GM19395 (cell line): ENCODE measurements around the gene NFYC.
A peak's percentile ranks its signal among the peaks of the same experiment; 100 is the strongest.

Experiments
- ATAC-seq: cut with Tn5 transposase; IDR thresholded peaks from one replicate; pipeline ENCODE4 v1.9.1; 2021; ENCODE audit warnings: mild to moderate bottlenecking, moderate library complexity; ENCODE audit not compliant: unreplicated experiment

NFYC gene

DNA sequence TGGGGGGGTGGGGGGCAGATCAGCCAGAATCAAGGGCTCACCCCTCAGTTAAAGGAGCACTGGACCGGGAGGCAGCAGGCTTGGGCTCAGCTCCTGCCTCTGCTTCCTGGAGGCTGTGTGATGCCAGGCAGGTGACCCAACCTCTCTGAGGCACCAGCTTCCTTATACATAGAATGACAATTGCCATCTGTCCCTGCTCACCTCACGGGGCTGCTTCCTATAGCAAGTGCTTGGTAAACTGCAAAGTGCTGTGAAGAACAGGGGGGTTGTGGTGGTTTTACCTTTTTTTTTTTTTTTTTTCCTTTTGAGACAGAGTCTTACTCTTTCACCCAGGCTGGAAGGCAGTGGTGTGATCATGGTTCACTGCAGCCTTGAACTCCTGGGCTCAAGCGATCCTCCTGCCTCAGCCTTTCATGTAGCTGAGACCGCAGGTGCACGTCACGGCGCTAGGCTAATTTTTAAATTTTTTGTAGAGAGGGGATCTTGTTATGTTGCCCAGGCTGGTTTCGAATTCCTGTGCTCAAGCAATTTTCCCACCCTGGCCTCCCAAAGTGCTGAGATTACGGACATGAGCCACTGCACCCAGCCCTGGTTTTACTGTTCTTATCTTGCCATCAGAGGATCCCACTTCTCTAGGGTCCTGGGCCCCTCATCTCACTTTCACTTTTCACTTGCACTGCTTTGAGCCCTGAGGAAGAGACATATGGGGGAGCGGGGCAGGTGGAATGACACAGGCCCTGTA lies 103.6 kb downstream of the NFYC start:
- peak; percentile 57 for ATAC-seq

DNA sequence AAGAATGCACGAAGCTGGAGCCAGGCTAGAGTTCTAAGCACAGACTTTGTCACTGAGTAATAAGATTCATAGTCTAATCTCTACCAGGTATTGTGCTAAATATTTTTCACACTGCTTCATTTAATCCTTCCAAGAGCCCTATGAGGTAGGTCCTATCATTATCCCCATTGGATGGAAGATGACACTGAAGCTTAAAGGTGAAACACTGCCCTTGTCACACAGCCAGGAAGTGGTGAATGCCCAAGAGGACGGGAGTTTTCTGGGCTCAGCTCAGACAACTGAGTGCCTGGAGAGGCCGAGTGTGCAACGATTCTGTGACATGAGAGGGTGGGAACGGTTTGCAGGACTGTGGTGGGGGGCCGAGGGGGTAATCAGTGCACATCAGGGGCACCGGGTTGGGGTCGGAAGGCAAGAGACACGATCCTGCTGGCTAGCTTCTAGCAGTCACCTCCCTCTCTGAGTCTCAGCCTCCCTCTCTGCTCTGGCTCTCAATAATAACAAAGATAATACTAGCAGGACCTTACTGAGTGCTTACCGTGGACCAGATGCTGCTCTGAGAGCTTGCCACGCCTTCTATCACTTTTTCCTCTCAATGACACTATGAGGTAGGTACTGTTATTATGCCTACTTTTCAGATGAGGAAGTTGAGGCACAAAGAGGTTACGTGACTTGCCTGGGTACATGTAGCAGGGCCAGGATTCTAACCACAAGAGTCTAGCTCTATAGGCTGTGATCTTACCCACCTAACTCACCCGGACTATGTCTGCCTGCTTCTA lies 104.5 kb downstream of the NFYC start:
- peak; percentile 39 for ATAC-seq

DNA sequence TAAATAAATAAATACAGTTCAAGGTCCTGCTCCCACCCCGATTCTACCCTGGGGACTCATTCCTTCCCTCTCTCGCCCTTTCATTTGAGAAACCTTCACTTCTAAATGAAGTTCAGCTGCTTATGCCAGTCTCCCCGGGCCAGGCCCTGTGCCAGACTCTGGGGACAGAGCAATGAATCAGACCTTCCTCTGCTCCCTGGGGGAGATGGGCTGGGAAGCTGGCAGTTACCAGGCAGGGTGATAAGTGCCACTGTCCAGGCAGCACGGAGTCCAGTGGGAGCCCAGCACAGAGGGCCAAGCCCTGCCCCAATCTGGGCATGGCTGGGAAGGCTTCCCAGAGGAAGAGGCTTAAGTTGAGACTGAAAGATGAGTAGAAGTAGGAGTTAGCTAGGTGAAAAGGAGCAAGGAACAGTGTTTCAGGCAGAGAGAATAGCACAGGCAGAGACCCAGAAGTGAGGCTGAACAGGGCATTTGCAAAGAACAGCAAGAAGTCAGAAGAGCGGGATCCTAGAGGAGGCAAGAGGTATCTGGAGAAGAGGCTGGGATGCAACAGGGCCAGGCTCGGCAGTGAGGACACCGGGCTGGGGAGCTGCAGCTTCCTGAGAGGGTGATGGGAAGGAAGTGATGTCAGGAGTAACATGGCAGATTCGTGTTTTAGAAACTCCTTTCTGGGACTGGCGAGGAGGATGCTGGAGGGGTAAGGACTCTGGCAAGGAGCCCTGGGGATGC lies 105.6 kb downstream of the NFYC start:
- no peak for ATAC-seq

DNA sequence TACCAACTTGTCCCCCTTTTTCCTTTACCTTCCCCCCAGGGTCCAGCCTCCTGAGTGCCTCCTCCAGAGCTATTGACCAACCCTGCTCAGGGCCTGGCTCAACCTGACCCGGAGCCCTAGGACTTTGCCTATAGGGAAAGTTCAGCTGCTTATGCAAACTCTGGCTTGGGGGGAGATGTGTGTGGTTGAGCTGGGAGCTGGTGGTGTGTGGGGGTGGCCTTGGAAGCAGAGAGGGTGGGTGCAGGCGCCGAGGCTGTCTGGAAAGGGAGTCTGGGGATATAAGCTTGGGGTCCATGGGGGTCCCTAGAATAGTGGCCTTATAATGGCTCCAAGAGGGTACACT lies 106.1 kb downstream of the NFYC start:
- no peak for ATAC-seq

DNA sequence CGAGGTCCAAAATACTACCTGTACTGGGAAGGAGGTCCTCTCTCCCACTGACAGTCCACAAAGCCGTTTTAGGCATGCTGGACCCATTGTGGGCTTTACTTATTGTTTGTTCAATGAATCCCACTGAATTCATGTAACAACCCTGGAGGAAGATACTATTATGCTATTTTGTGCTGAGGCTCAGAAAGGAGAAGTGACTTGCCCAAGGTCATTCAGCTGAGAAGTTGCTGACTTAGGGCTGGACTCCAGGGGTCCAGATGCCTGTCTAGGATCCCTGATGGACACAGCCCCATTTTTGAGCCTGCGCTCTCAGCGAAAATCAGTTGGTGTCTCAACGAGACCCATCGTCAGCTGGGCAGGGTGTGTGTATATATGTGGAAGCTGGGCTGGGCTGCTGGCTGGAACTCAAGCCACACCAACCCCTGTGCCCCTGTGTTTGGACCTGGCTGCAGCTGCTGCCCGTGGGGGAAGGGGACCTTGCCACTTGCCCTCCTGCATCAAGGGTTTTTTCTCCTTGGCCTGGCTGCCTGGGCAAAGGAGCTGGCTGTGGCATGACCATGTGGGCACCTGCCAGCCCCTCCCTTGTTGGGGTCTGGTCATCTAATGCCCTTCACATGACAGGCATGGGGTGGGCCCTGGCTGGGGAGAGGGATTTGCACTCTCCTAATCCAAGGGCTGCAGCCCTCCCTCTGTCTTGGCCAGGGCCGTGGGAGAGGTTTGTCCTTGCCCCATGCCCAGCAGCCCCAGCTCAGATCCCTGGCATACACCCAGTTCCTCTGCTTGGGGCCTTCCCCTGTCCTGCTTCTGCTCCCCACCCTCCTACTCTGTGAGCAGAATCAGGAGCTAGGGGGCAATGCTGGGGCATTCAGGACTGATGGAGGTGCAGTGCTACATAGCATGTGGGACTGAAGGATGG lies 107.1 kb downstream of the NFYC start:
- no peak for ATAC-seq

DNA sequence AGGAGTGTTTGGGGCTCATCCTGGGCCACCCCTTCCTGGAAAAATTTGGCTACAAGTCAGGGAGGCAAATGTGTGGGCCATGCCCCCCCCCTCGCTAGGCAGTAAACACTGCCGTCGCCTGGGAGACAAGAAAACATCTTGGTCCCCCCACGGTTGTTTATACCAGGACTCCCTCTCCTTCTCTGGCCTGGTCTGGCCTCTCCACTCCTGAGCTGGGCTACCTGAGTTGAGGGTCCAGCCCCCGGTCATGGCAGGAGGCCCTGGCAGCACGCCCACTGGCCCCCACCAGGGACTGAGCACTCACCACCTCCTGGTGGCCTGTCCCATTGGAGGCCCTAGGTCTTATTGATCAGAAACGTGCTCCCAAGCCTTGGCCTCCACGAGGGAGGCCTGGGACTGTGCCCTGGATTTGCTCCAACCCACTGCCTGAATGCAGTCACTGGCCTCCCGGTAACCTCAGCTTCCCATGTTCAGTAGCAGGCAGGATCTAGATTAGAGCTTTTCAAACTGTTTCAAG lies 107.9 kb downstream of the NFYC start:
- no peak for ATAC-seq

DNA sequence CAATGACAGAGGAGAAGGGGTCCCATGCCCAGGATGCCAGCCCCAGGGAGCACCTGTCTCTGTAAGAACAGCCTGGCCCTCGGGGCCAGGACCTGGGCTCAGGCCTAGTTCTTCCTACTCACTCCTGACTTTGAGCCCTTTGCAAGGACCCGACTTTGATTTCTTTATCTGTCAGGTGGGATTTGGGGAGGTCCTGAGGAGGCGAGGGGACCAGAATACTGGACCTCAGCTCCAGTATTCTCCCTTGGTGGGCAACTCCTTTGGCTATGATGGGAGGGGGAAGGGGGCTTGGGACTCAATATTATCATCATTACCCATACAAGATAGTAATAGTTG lies 110.2 kb downstream of the NFYC start:
- ATAC-seq = no peak

DNA sequence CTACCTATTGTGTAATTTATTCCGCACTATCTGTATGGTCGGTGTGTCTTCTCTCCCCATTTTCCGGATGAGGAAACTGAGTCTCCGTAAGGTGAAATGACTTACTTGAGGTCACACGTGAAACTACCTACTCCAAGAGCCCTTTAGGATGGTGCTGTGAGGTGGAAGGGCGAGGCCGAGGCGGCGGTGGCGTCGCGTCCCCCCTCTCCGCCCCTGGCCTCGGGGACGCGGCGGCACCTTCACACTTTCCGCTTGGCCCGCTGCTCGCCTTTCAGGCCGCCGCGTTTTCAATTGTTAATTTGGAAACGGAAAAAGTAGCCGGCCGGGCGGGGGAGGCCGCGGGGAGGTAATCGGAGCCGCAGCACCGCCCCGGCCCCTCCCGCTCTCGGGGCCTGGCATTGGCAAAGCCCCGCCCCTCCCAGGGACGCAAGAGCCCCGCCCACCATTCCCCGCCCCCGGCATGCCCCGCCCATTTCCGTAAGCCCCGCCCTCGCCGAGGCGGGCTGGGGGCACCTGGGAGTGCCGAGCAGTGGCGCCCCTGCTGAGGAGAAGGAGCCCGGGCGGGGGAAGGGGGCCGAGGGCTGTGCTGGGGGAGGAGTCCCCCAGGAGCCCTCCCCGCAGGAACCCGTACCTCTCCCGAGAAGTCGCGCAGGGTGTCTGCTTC lies 110.7 kb downstream of the NFYC start:
- peak; percentile 68 for ATAC-seq

DNA sequence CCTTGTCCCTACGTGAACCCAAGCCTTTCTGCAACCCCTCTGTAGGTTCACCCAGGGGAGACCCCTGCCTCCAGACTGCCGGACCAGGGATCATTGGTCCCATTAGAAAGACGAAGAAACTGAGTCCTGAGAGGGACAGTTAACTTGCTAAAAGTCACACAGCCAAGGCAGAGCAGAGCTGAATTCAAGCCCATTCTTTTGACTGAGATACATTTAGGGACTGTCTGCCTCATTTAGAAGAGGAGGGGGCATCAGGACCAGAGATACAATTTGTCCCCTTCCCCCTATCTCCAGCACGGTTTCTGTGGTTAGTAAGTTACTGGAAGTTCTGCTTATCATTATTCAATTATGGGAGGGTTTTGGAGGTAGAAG lies 111.2 kb downstream of the NFYC start:
- ATAC-seq = no peak

DNA sequence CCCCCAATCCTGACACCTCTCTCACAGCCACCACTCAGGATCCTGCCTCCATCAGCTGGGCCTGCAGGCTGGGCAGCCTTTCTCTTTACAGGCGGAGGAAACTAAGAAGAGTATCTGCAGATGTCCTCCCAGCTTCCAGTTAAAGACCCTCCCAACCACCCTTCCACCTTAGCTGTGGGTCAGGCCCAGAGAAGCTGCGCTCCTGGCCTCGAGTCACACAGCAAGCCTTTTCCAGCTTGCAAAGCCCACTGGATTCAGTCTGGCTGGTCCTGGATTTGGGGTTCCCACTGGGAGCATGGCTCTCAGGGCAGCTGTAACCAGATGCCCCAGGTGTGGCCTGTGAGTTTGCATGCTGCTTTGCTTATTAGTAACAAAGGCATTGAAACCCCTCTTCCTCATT lies 111.9 kb downstream of the NFYC start:
- ATAC-seq = no peak

DNA sequence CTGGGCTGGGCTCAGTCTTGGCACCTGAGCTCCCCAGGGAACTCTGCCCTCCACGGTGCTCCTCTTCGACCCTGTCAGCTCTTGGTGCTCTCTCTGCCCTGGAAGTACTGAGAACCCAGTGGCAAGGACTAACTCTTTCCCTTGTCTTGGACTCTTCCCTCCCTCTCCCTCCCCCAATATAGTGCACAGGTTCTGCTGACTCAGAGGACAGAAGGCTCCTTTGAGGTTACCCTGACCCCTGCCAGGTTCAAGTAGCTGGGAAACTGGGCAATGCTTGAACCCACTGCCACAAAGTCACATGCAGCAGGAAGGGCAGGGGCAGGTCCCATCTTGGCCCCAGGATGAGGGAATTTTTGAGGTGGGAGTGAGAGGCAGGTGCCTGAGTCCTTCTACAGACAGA lies 112.4 kb downstream of the NFYC start:
- ATAC-seq = no peak

DNA sequence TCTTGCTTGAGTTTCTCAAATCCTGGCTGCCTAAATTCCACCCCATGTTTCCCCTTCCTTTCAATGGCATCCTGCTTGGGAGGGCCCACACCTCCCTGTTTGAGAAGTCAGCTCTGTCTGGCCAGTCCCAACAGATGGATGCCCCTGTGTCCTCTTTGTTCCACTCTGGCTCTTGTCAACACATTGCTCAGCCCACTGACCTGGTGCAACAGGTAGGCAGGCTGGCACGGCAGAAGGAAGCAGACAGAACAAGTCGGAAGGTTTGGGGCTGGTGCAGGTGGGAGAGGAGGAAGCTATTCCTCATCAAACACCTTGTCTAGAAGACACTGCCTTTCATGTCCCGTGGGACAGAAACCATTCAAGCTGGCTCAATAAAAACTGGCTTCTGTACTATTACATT lies 114.7 kb downstream of the NFYC start:
- ATAC-seq = no peak

DNA sequence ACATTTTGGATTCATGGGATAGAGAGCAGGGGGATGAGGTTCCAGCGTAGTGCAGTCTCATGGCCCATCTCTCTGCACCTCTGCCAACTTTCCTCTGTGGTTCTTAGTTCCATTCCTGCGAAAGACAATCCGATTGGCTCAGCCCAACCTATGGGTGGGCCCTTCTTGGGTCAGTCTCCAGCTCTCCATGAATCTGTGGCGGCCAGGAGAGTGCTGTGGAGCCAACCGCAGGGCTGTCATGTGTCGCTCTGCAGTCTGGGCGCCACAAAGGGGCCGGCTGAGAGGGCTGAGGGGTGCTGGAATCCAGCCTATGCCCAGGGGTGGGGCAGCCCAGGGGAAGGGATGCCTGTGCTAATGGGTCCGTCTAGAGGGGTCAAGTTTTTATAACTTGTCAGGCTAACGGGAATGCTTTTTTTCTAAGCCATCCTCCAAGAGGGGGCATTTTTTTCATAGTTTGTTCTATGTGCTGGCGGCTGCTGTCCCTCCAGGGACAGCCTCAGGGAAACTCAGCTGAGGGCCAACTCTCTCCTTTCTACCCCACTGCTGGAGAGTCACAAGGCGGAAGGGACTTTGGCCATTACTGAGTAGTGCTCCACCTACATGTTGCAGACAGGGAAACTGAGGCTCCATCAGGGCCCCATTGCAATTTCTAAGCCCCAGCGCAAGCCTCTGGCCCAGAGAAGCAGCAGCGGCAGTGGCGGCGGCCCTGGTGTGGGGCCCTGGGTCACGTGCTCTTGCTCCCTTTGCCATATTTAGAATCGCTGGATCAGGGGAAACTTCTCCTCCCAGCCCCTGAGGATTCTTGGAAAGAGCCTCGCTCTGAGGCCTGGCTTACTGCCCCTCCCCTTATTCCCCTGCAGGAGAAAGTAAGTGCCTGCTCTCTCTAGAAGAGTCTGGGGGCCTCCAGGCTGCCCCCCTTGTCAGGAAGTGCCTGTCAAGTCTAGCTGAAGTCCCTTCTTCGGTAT lies 115.5 kb downstream of the NFYC start:
- no peak for ATAC-seq

DNA sequence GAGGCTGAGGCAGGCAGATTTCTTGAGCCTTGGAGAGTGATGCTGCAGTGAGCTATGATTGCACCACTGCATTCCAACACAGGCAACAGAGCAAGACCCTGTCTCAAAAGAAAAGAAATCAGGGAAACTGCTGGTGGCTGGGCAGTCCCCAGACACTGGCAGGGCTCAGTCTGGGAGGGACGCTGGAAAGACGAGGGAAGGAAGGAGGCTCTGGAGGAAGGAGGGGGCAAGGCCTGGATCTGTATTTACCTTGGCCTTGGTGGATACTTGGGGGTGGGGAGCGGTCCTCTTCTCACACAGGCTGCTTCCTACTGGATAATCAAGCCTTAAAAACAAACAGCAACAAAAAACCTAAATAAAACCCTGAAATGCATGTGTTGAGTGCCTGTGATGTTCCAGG lies 116.5 kb downstream of the NFYC start:
- ATAC-seq = no peak

DNA sequence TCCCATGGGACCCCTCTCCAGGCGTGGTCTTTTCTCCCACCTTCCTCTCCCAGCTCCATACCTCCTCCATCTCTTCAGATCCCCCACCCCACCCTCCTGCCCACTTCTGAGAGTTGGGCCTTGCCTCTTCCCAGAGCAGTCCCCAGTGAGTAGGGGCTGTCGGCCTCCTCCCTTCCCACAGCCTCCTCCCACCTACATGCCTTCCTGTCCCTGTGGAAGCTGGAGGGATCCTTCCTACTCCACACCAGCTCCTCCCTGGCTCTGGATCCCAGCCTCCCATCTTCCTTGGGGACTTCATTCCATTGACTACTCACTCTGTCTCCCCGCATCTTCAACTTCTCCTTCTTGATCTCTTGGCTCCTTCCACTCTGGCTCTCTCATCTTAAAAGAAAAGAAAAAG lies 116.9 kb downstream of the NFYC start:
- ATAC-seq = no peak

DNA sequence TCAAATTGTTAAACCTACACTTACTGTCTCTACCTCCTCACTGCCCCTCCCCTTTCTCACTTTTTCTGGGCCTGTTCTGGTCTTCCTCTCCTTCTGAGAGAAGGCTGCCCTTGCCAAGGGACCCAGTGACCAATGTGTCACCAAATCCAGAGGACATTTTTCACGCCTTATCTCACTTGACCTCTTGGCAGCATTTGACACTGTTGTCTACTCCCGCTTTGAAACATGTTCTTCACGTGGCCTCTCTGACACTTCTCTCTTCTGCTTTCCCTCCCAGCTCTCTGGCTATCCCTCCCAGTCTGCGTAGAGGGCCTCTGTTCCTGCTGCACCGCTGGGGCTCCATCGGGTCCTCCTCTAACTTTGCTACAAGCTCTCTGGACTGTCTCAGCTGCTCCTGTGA lies 117.4 kb downstream of the NFYC start:
- ATAC-seq = no peak

DNA sequence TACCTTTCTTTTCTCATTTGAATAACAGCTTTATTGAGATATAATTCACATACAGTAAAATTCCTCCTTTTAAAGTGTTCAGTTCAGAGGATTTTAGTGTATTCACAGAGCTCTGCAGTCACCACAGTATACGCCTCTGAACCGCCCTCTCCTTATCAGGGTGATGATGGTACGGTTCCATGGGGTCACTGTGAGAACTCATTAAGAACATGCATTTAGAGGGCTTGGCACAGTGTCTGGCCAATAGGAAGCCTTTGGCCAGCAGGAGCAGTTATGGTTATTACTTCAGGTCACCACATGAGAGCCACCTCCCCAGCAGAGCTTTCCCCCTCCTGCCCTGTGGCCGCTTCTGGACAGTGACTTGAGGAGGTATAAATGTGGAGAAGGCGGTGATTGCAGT lies 119.4 kb downstream of the NFYC start:
- ATAC-seq = no peak

DNA sequence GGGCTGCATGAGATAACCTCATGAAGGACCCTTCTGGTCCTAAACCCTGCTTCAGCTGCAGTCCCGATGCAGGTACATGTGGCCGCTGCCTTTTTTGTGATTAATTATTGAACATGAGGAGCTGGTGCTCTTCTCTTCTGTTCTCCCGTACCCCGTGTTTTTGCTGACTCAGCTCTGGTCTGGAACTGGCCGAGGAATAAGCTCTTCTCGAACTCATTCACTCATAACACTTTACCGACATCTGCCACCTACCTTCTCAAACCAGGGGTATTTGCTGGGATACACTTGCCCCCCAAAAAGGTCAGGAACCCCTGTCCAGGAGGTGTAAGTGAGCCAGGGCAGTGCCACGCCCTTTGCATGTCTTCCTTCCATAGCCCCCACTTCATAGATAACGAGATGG lies 123.9 kb downstream of the NFYC start:
- ATAC-seq = no peak

DNA sequence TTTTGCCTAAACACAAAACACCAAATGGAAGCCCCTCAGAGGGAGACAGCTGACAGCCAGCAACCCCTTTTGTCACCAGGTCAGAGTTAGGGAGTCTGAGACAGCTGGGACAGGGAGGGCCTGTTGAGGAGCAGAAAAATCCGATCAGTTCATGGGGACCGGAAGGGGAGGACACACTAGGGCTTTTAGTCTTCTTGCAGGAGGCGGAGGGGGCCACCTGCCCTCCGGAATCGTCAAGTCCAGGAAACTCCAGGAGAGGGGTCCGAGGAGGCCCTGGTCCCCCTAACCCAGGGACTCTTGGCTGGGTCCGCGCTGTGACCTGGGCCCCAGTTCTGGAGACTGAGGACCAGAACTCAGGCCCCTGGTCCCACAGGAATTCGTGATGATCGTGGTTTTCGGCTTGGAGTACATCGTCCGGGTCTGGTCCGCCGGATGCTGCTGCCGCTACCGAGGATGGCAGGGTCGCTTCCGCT lies 126.3 kb downstream of the NFYC start:
- ATAC-seq = no peak
